ENCODE data around the gene CACFD1. TPM values are rescaled to one million over a fixed set of nuclear protein-coding genes. Genes with fewer than 3 reads are reported as not detected.

CACFD1 gene
- total RNA-seq, 2 experiments from 2014 or later = 16.7 to 17.2 TPM

DNA sequence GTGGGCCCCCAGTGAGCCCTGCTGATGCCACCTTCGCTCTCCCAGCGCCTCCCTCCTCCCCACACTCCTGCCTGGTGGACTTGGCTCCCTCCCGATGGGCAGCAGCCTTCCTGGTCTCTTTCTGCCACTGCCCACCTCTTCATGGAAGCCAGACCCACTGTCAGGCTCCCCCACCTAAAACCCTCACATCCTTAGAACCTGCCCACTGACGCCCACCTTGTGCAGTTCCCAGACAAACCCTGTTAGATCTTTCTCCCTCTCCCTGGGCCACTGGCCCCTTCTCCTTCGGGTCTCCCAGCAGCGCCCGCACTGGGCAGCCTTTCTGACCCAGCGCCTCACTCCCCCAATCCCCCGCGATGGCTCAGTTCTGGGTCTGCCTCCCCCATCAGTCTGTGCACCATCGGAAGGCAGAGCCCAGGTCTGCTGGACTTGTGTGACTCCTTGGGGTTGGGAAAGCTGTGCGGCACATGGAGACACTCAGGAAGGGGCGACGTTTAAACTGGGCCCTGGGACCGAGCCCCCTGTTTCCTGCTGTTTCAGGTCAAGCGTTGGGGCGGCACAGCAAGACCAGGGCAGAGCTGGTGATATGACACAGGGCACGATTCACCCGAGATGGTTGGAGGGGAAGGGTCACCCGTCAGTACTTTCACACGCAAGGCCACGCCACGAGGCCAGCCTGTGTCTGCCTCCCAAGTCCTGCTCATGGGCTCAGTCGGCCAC lies 47.6 kb downstream of the CACFD1 start:
- Histone ChIP-seq H3K4me2 (ENCODE audit: low read length) (no peak overlapping the region), H3K27ac (ENCODE audit: low read depth, low read length, poor library complexity, severe bottlenecking) (no peak overlapping the region)

GRCh38 chr9:133508046-133508445 lies 48.3 kb downstream of the CACFD1 start:
- Histone ChIP-seq H2AFZ (ENCODE audit: low read length) (no peak overlapping the region), H3K9me3 (ENCODE audit: low read length) (no peaks in the 10 kb centered on the region), H3K27ac (ENCODE audit: low read depth, low read length, poor library complexity, severe bottlenecking) (no peak overlapping the region), H3K9me2 (ENCODE audit: insufficient read depth, low read length) (no peaks in the 10 kb centered on the region), H3K4me2 (ENCODE audit: low read length) (no peak overlapping the region), H3K4me1 (ENCODE audit: insufficient read depth, low read length, poor library complexity, severe bottlenecking) (no peaks in the 10 kb centered on the region), H3K36me3 (ENCODE audit: insufficient read depth, low read length) (no peaks in the 10 kb centered on the region), H3K79me2 (ENCODE audit: insufficient read depth, low read depth, low read length) (no peaks in the 10 kb centered on the region), H3K4me3 (ENCODE audit: low read depth, low read length, poor library complexity, severe bottlenecking) (no peak overlapping the region), H4K20me1 (ENCODE audit: insufficient read depth, low read length) (no peaks in the 10 kb centered on the region)
- CTCF ChIA-PET (ENCODE audit: unreplicated experiment) = no interaction called here
- no peak for TF ChIP-seq EZH2phosphoT487 (IDR thresholded peaks at IDR 0.05; ENCODE audit: borderline replicate concordance, low read depth, low read length)
- TF ChIP-seq, protein P1, sequence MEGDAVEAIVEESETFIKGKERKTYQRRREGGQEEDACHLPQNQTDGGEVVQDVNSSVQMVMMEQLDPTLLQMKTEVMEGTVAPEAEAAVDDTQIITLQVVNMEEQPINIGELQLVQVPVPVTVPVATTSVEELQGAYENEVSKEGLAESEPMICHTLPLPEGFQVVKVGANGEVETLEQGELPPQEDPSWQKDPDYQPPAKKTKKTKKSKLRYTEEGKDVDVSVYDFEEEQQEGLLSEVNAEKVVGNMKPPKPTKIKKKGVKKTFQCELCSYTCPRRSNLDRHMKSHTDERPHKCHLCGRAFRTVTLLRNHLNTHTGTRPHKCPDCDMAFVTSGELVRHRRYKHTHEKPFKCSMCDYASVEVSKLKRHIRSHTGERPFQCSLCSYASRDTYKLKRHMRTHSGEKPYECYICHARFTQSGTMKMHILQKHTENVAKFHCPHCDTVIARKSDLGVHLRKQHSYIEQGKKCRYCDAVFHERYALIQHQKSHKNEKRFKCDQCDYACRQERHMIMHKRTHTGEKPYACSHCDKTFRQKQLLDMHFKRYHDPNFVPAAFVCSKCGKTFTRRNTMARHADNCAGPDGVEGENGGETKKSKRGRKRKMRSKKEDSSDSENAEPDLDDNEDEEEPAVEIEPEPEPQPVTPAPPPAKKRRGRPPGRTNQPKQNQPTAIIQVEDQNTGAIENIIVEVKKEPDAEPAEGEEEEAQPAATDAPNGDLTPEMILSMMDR (conservative IDR thresholded peaks at IDR 0.05; ENCODE audit: low read length) = no peak
- POLR2A ChIA-PET = no interaction called here
- no peak for DNase-seq (ENCODE audit: low spot score)
- no TSS peak for BruUV-seq (replicated peaks)
- intact Hi-C loops (cut with micrococcal nuclease; ENCODE audit: unreplicated experiment) = no loop called here

More for the DNA sequence above, 47.6 kb downstream of the CACFD1 start:
- no peaks in the 10 kb centered on the region for H3K36me3 ChIP-seq (ENCODE audit: insufficient read depth, low read length)
- CTCF ChIA-PET (ENCODE audit: unreplicated experiment) = no interaction called here
- POLR2A ChIA-PET = no interaction called here
- TF ChIP-seq, protein P1 (conservative IDR thresholded peaks at IDR 0.05; ENCODE audit: low read length) = no peak
- no peak for TF ChIP-seq EZH2phosphoT487 (IDR thresholded peaks at IDR 0.05; ENCODE audit: borderline replicate concordance, low read depth, low read length)
- intact Hi-C loops (cut with micrococcal nuclease; ENCODE audit: unreplicated experiment) = no loop called here
- no peak overlapping the region for H2AFZ ChIP-seq (ENCODE audit: low read length)
- DNase-seq (ENCODE audit: low spot score) = no peak
- H3K9me3 ChIP-seq (ENCODE audit: low read length) = 0 out of 2 replicates have a peak, but pooled peaks cover 4% of the 10 kb centered on the region
- no peaks in the 10 kb centered on the region for H3K79me2 ChIP-seq (ENCODE audit: insufficient read depth, low read depth, low read length)
- no peaks in the 10 kb centered on the region for H3K9me2 ChIP-seq (ENCODE audit: insufficient read depth, low read length)
- H3K4me3 ChIP-seq (ENCODE audit: low read depth, low read length, poor library complexity, severe bottlenecking) = no peak overlapping the region
- H3K4me1 ChIP-seq (ENCODE audit: insufficient read depth, low read length, poor library complexity, severe bottlenecking) = no peaks in the 10 kb centered on the region
- BruUV-seq (replicated peaks) = no TSS peak
- no peaks in the 10 kb centered on the region for H4K20me1 ChIP-seq (ENCODE audit: insufficient read depth, low read length)

All from OCI-LY7 (cell line).